Loucy (cell line): ENCODE measurements around the gene UPF3B.

Source experiments
- CTCF ChIP-seq: fragments of 200-600 bp; sonication (generic); conservative IDR thresholded peaks from 2 replicates; pipeline ENCODE4 v1.5.1; 2014; ENCODE audit warnings: mild to moderate bottlenecking, antibody characterized with exemption, low read length
- EZH2phosphoT487 ChIP-seq: fragments of 200-600 bp; IDR thresholded peaks from 2 replicates; pipeline ENCODE4 v1.6.1; 2018; ENCODE audit warnings: antibody characterized with exemption, mild to moderate bottlenecking, moderate library complexity, borderline replicate concordance

DNA sequence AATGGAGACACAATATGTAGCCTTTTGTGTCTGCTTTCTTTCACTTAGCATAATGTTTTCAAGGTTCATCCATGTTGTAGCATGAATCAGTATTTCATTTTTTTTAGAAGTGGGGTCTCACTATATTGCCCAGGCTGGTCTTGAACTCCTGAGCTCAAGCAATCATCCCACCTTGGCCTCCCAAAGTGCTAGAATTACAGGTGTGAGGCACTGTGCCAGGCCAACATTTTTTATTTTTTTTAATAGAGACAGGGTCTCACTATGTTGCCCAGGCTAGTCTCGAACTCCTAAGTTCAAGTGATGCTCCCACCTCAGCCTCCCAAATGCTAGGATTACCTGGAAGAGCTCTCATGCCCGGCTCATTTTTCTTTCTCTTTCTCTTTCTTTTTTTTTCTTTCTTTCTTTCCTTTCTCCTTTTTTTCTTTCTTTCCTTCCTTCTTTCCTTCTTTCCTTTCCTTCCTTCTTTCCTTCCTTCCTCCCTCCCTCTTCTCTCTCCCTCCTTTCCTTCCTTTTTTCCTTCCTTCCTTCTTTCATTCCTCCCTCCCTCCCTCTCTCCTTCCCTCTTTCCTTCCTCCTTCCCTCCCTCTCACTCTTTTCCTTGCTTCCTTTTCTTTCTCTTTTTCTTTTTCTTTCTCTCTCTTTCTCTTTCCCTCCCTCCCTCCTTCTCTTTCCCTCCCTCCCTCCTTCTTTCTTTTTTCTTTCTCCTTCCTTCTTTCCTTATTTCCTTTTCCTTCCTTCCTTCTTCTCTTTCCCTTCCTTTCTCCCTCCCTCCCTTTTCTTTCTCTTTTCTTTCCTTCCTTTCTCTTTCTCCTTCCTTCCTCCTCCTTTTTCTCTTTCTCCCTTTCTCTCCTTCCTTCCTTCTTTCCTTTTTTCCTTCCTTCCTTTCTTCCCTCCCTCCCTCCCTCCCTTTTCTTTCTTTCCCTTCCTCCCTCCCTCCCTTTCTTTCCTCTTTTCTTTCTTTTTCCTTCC lies 51.2 kb downstream of the UPF3B start:
- TF ChIP-seq CTCF (no peak), EZH2phosphoT487 (no peak)
